T-helper 1 cell treated with Interleukin-12 subunit alpha and Interleukin-12 subunit beta and Interleukin-4 antibody, amounts not matched to agents 30 μg/mL and 1 μg/mL, for 36 hours (primary cell): ENCODE results near the gene GPR42.

Experiments used
- H3K27ac Mint-ChIP-seq: one replicate; pipeline ENCODE4 v1.8.0; 2021; ENCODE audit warnings: mild to moderate bottlenecking, mixed read lengths
- H3K27me3 Mint-ChIP-seq: one replicate; pipeline ENCODE4 v1.8.0; 2021; ENCODE audit warnings: low read depth, mixed read lengths
- H3K36me3 Mint-ChIP-seq: one replicate; pipeline ENCODE4 v1.8.0; 2021; ENCODE audit warnings: low read depth, mixed read lengths
- H3K4me1 Mint-ChIP-seq: one replicate; pipeline ENCODE4 v1.8.0; 2021; ENCODE audit warnings: low read depth, mixed read lengths
- H3K4me3 Mint-ChIP-seq: one replicate; pipeline ENCODE4 v1.8.0; 2021; ENCODE audit warnings: mild to moderate bottlenecking, moderate library complexity, mixed read lengths
- H3K9me3 Mint-ChIP-seq: one replicate; pipeline ENCODE4 v1.8.0; 2021; ENCODE audit warnings: mixed read lengths

The GPR42 gene

DNA sequence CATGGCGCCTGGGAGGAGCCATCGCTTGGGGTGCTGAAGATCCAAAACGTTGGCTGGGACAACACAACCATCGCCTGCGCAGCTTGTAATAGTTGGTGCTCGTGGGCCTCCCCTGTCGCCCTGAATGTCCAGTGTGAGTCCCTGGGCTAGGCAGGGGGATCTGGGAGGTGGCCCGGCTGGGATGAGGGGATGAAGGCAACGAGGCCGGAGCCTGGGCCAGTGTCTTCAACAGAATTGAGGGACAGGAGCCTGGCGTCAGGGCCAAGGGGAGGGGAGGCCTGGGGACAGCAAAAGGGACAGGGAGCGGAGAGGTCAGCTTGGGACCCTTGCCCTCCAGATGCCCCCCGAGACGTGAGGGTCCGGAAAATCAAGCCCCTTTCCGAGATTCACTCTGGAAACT is 29.9 kb upstream of the GPR42 start:
- peaks cover 5% of the 10 kb centered on the region for H3K4me1 Mint-ChIP-seq
- no peak overlapping the region for H3K27ac Mint-ChIP-seq
- H3K27me3 Mint-ChIP-seq = peaks cover 18% of the 10 kb centered on the region
- no peak overlapping the region for H3K4me3 Mint-ChIP-seq
- no peaks in the 10 kb centered on the region for H3K9me3 Mint-ChIP-seq
- no peaks in the 10 kb centered on the region for H3K36me3 Mint-ChIP-seq

DNA sequence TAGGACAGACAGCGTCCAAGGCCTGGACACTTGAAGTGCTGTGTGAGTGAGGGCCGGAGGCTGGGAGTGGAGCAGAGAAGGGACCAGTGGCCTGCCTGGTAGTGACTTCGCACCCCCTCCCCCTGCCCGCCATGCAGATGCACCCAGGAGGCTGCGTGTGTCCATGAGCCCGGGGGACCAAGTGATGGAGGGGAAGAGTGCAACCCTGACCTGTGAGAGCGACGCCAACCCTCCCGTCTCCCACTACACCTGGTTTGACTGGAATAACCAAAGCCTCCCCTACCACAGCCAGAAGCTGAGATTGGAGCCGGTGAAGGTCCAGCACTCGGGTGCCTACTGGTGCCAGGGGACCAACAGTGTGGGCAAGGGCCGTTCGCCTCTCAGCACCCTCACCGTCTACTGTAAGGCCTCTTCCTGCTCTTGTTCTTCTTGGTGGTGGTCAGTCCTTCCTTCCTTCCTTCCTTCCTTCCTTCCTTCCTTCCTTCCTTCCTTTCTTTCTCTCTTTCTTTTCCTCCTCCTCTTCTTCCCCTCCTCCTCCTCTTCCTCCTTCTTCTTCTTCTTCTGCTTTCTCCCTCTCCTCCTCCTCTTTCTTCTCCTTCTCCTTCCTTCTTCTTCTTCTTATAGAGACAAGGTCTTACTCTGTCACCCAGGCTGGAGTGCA is 29.2 kb upstream of the GPR42 start:
- peaks cover 12% of the 10 kb centered on the region for H3K4me1 Mint-ChIP-seq
- H3K36me3 Mint-ChIP-seq = no peaks in the 10 kb centered on the region
- no peak overlapping the region for H3K27ac Mint-ChIP-seq
- H3K4me3 Mint-ChIP-seq = no peak overlapping the region
- peaks cover 18% of the 10 kb centered on the region for H3K27me3 Mint-ChIP-seq
- no peaks in the 10 kb centered on the region for H3K9me3 Mint-ChIP-seq

DNA sequence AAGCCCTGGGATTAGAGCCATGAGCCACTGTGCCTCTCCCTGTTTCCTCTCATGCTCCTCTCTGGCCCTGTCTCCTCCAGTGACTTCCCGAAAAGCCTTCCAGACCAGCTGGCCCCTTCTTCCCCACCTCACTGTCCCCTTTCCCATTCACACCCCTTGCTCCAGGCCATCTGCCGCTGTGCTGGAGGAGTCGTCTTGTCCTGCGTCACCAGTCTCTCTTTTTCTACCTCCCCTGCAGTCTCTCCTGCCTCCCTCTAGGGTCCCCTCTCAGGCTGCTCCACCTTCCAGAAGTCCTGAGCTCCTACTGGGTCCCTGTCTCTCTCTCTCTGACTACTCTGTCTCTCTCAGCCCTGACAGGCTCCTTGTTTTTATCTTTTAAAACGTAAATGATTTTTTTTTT is 28.4 kb upstream of the GPR42 start:
- H3K4me1 Mint-ChIP-seq = peaks cover 19% of the 10 kb centered on the region
- H3K36me3 Mint-ChIP-seq = no peaks in the 10 kb centered on the region
- H3K27ac Mint-ChIP-seq = no peak overlapping the region
- no peaks in the 10 kb centered on the region for H3K9me3 Mint-ChIP-seq
- no peak overlapping the region for H3K4me3 Mint-ChIP-seq
- peaks cover 18% of the 10 kb centered on the region for H3K27me3 Mint-ChIP-seq

- Mint-ChIP-seq H3K4me3 (no peak overlapping the region), H3K27me3 (peaks cover 18% of the 10 kb centered on the region), H3K4me1 (peaks cover 32% of the 10 kb centered on the region), H3K9me3 (no peaks in the 10 kb centered on the region), H3K27ac (no peak overlapping the region), H3K36me3 (no peaks in the 10 kb centered on the region)
Observed at GRCh38 chr19:35344511-35345031, 26.3 kb upstream of the GPR42 start.

GRCh38 chr19:35345671-35346111 is 25.2 kb upstream of the GPR42 start:
- Mint-ChIP-seq H3K36me3 (no peaks in the 10 kb centered on the region), H3K4me3 (no peak overlapping the region), H3K9me3 (no peaks in the 10 kb centered on the region), H3K4me1 (peaks cover 34% of the 10 kb centered on the region), H3K27ac (peak overlapping the region; percentile 53), H3K27me3 (peaks cover 18% of the 10 kb centered on the region)

DNA sequence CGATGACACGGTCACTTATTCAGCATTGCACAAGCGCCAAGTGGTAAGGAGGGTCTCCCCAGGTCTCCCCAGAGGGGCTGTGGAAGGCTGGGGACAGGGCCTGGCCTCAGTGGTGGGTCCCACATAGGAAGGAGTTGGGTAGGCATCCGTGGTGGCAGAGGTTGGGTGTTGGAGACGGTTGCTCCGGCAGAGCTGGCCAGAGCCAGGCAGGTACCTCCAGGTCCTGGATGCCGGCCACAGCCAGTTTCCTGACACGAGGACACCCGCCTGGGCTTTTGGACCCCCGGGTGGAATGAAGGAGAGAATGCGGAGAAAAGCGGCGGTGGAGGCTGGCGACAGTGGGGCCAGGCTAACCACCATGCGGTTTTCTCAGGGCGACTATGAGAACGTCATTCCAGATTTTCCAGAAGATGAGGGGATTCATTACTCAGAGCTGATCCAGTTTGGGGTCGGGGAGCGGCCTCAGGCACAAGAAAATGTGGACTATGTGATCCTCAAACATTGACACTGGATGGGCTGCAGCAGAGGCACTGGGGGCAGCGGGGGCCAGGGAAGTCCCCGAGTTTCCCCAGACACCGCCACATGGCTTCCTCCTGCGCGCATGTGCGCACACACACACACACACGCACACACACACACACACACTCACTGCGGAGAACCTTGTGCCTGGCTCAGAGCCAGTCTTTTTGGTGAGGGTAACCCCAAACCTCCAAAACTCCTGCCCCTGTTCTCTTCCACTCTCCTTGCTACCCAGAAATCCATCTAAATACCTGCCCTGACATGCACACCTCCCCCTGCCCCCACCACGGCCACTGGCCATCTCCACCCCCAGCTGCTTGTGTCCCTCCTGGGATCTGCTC is 24.4 kb upstream of the GPR42 start:
- H3K27me3 Mint-ChIP-seq = peaks cover 18% of the 10 kb centered on the region
- peak overlapping the region; percentile 78 for H3K27ac Mint-ChIP-seq

GRCh38 chr19:35347171-35347929 is 23.5 kb upstream of the GPR42 start, which contains the start of gene FFAR1:
Gene FFAR1 (plus strand): TSS chr19:35347902. CDS start chr19:35351552, 3,650 bp downstream.
- H3K27ac Mint-ChIP-seq = peak within 1 kb of the TSS; percentile 78
- no peaks in the 10 kb centered on the region for H3K36me3 Mint-ChIP-seq
- H3K9me3 Mint-ChIP-seq = no peaks in the 10 kb centered on the region
- peaks cover 16% of the 10 kb centered on the region for H3K27me3 Mint-ChIP-seq
- H3K4me3 Mint-ChIP-seq = peak within 1 kb of the TSS; percentile 67
- peaks cover 34% of the 10 kb centered on the region for H3K4me1 Mint-ChIP-seq

More for the DNA sequence above, 24.4 kb upstream of the GPR42 start:
- Mint-ChIP-seq H3K4me1 (peaks cover 34% of the 10 kb centered on the region), H3K9me3 (no peaks in the 10 kb centered on the region), H3K4me3 (peak overlapping the region; percentile 67), H3K36me3 (no peaks in the 10 kb centered on the region)

DNA sequence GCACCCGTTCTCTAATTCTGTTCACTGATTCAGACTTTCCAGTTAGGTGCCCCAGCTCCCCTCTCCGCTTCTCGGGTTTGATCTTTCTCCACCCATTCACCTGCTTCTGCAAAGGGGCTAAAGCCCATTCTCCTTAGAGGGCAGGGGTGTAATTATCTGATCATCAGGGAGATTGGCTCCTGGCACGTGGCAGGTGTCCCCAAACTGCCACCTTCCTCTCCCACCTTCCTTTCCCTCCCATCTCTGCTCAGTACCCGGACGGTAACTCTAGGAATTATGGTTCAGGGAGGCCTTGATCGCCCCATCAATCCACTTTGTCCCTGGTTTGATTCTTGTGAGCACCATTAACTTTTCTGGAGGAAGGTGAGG is 23.0 kb upstream of the GPR42 start:
- Mint-ChIP-seq H3K36me3 (no peaks in the 10 kb centered on the region), H3K9me3 (no peaks in the 10 kb centered on the region), H3K27me3 (peaks cover 13% of the 10 kb centered on the region), H3K4me1 (peaks cover 38% of the 10 kb centered on the region), H3K4me3 (peak overlapping the region; percentile 67), H3K27ac (peak overlapping the region; percentile 78)

DNA sequence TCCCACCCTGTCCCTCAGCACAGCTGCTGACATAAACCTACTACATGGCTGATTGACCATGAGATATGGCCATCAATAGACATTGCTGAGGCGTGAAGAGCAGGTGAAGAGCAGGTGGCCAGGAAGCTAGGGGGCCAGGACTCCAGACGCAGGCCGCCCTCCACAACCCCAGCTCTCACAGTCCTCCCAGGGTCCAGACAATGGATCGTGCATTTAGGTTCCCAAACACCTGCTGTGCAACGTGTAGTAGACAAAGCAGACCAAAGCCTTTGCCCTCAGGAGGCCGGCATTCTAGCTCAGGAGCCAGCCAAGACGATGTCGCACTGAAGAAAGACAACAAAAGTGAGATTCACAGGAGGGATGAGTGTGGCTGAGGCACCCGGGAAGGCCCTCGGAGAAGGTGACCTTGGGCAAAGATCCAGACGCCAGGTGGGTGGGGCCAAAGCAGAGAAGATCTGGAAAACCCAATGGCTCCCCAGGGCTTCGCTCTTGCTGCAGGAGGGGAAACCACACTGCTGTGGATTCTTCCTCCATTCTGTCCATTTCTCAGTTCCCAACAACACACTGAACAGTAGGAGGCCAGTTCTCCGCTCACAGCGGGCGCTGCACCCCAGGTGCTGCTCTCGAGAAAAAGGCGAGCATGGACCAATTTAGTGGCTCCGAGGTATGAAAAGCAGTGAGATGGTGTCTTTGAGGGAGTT is 21.8 kb upstream of the GPR42 start:
- H3K27ac Mint-ChIP-seq = no peak overlapping the region
- H3K4me1 Mint-ChIP-seq = peaks cover 39% of the 10 kb centered on the region

DNA sequence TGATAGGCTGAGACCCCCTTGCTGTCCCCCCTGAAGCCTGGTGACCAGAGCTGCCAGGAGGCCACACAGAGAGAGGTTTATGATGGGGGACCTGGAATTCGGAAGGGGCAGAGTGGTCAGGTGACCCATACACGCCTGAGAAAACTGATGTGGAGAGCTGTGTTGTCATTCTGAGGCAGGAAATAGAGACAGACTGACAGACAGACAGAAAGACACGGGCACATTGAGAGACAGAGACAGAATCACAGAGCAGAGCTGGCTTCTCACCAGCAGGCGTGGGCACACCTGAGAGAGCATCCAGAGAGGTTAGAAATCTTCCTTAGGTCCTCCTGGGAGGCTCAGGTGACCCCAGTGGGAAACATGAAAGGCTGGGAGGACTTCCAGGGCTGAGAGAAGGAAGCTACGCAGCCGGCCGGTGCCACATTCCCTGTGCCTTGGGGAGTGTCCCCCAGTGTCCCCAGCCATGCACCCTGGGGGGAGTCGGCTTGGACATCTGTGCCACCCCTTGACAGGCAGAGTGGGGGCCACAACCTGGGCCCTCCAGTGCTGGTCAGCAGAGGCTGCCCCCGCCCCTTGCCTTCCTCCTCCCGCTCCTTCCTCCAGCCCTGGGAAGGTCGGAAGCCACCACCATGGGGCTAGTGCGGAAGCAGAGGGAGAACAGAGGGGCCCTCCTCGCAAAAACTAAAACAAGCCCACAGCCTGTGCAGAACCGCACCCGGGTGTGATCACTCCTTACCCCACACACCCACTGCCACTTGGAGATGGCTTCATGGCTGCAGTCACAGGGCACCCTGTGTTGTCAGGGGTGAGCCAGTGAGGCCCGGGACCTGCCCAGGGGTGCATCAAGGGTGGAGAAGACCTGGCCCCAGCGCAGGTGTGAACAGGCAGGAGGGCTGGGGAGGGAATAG is 21.0 kb upstream of the GPR42 start:
- H3K27me3 Mint-ChIP-seq = peaks cover 4% of the 10 kb centered on the region
- H3K36me3 Mint-ChIP-seq = no peaks in the 10 kb centered on the region
- no peaks in the 10 kb centered on the region for H3K9me3 Mint-ChIP-seq
- H3K4me3 Mint-ChIP-seq = no peak overlapping the region
- H3K4me1 Mint-ChIP-seq = peaks cover 39% of the 10 kb centered on the region
- H3K27ac Mint-ChIP-seq = no peak overlapping the region

More for the DNA sequence above, 21.8 kb upstream of the GPR42 start:
- H3K36me3 Mint-ChIP-seq = no peaks in the 10 kb centered on the region
- no peak overlapping the region for H3K4me3 Mint-ChIP-seq
- H3K9me3 Mint-ChIP-seq = no peaks in the 10 kb centered on the region
- peaks cover 8% of the 10 kb centered on the region for H3K27me3 Mint-ChIP-seq

DNA sequence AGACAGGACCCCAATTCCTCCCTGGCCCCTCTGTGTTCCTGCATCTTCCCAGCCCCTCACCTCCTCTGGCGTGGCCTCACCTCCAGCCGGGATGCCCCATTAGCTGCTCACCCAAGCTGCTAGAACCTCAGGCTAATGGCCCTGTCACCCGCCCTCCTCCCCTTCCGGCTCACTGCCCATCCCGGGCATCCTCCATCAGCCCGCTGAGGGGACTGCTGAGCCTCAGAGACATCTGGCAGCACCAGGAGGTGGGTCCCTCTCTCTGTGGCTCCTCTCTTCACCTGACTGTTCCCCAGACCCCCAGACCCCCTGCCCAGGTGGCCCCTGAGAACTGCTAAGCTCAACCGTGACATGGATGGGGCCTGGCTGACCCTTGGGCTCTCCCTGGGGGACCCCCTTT is 20.3 kb upstream of the GPR42 start:
- no peaks in the 10 kb centered on the region for H3K36me3 Mint-ChIP-seq
- peaks cover 38% of the 10 kb centered on the region for H3K4me1 Mint-ChIP-seq
- peaks cover 3% of the 10 kb centered on the region for H3K27me3 Mint-ChIP-seq
- no peak overlapping the region for H3K4me3 Mint-ChIP-seq
- H3K9me3 Mint-ChIP-seq = no peaks in the 10 kb centered on the region
- no peak overlapping the region for H3K27ac Mint-ChIP-seq

DNA sequence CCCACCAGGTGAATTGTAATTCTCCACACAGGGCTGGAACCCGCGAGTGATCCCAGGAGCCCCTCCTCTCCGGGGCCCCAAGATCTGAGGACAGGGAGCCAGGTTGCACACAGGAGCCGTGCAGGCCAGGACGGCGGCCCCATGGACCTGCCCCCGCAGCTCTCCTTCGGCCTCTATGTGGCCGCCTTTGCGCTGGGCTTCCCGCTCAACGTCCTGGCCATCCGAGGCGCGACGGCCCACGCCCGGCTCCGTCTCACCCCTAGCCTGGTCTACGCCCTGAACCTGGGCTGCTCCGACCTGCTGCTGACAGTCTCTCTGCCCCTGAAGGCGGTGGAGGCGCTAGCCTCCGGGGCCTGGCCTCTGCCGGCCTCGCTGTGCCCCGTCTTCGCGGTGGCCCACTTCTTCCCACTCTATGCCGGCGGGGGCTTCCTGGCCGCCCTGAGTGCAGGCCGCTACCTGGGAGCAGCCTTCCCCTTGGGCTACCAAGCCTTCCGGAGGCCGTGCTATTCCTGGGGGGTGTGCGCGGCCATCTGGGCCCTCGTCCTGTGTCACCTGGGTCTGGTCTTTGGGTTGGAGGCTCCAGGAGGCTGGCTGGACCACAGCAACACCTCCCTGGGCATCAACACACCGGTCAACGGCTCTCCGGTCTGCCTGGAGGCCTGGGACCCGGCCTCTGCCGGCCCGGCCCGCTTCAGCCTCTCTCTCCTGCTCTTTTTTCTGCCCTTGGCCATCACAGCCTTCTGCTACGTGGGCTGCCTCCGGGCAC is 19.3 kb upstream of the GPR42 start:
- H3K4me3 Mint-ChIP-seq = no peak overlapping the region
- H3K27me3 Mint-ChIP-seq = peaks cover 6% of the 10 kb centered on the region
- no peak overlapping the region for H3K27ac Mint-ChIP-seq
- no peaks in the 10 kb centered on the region for H3K9me3 Mint-ChIP-seq
- H3K36me3 Mint-ChIP-seq = no peaks in the 10 kb centered on the region
- peaks cover 30% of the 10 kb centered on the region for H3K4me1 Mint-ChIP-seq

GRCh38 chr19:35352177-35352447 is 18.8 kb upstream of the GPR42 start:
- H3K36me3 Mint-ChIP-seq = no peaks in the 10 kb centered on the region
- H3K4me1 Mint-ChIP-seq = peaks cover 25% of the 10 kb centered on the region
- H3K27me3 Mint-ChIP-seq = peaks cover 6% of the 10 kb centered on the region
- no peak overlapping the region for H3K27ac Mint-ChIP-seq
- no peaks in the 10 kb centered on the region for H3K9me3 Mint-ChIP-seq
- H3K4me3 Mint-ChIP-seq = no peak overlapping the region
